ENCODE data around the gene INSYN2B.
"Not testable (repeated sequence)": the region's sequence is repeated elsewhere in the genome, so short reads cannot be mapped to it uniquely, and the experiment has no call there.

Gene INSYN2B

DNA sequence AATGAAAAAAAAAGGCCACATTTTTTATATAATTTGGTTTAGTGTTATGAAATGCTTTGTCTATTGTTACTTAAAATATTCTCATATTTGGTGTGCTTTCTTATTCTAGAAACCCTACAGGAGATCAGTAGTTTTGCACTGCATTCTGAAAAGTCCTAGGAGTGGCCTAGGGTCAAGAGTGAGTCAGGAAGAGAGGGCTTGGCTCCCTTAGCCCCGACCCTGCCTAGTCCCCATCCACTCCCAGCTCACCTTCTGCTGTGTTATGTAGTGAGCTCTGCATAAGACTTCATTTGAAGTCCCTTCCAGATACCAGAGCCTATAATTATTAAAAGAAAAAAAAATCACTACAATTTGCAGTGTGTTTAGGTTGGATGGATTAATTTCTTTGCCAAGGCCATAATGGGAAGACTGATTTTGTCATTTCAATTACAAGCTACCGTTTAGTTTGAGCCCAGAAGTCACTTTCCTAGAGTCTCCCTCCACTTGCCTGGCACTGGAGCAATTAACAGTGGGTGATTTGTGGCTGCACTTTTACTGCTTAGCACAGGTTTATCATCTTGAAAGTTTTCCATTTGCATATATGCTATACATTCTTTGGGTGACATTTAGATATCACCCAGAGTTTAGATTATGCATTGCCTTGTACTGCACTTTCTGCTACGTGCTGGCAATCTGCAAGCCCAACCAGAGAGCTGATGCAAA is 143.3 kb downstream of the INSYN2B start:
- Histone ChIP-seq H3K27ac (ENCODE audit: low read length) (no peak overlapping the region), H3K36me3 (ENCODE audit: control insufficient read depth in 2 of 2, insufficient read depth in 2 of 2, low read length in 2 of 2) (no peaks in the 10 kb centered on the region)

DNA sequence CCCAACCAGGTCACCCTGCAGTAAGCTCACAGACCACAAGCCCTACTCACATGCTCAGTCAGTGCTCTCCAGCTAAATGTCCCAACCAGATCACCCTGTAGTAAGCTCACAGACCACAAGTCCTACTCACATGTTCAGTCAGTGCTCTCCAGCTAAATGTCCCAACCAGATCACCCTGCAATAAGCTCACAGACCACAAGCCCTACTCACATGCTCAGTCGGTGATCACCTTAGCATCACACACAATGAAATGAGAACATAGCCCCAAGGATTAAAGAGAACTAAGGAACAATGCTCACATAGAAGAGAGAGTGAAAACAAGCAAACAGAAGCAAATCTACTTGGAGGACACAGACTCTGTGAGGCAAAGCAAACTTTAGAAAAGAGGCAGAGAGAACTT is 145.8 kb downstream of the INSYN2B start:
- H3K9ac ChIP-seq (ENCODE audit: low read length in 2 of 2); H3K4me3 ChIP-seq (ENCODE audit: low read length in 2 of 2); H3K36me3 ChIP-seq (ENCODE audit: control insufficient read depth in 2 of 2, insufficient read depth in 2 of 2, low read length in 2 of 2); H3K9me3 ChIP-seq (ENCODE audit: control insufficient read depth in 2 of 2, low read length in 2 of 2); H3K27me3 ChIP-seq (ENCODE audit: control insufficient read depth in 1 of 2, insufficient read depth in 2 of 2, low read length in 2 of 2); H3K4me1 ChIP-seq (ENCODE audit: control insufficient read depth, insufficient read depth, low read length); H3K27ac ChIP-seq (ENCODE audit: low read length): not testable (repeated sequence)

More for the DNA sequence above, 143.3 kb downstream of the INSYN2B start:
- Histone ChIP-seq H3K9me3 (ENCODE audit: control insufficient read depth in 2 of 2, low read length in 2 of 2) (no peaks in the 10 kb centered on the region), H3K4me1 (ENCODE audit: control insufficient read depth, insufficient read depth, low read length) (no peaks in the 10 kb centered on the region), H3K4me3 (ENCODE audit: low read length in 2 of 2) (no peak overlapping the region), H3K27me3 (ENCODE audit: control insufficient read depth in 1 of 2, insufficient read depth in 2 of 2, low read length in 2 of 2) (no peaks in the 10 kb centered on the region), H3K9ac (ENCODE audit: low read length in 2 of 2) (no peak overlapping the region)

DNA sequence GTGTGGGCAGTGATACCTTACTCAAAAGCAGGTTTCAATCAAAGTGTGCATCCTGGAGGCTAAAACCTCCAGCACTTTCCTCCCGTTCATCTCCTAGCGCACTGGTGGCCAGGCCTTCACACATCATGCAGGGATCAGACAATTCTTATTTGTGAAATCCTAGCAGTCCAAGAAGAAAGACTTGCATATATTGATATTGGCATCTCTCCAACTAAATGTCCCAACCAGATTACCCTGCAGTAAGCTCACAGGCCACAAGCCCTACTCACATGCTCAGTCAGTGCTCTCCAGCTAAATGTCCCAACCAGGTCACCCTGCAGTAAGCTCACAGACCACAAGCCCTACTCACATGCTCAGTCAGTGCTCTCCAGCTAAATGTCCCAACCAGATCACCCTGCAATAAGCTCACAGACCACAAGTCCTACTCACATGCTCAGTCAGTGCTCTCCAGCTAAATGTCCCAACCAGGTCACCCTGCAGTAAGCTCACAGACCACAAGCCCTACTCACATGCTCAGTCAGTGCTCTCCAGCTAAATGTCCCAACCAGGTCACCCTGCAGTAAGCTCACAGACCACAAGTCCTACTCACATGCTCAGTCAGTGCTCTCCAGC is 146.5 kb downstream of the INSYN2B start:
- not testable (repeated sequence) for H3K4me3 ChIP-seq (ENCODE audit: low read length in 2 of 2)

DNA sequence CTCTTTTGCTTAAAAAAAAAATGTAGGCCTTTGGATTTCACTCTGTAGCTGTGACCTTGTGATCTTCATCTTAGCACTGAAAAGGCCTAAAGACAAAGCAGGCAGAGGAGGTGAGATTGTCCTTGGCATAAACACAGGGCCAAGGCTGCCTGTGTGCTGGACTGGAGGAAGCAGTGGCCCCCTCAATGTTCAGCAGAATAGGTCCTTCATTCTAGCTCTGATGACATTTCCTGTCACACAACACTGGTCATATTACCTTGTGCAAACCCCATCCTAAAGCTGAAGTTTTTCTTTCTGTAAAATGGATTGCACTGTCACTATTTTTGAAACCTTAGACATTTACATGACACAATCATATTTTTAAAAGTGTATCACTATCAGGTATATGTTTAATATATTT is 147.4 kb downstream of the INSYN2B start:
- Histone ChIP-seq H3K9me3 (ENCODE audit: control insufficient read depth in 2 of 2, low read length in 2 of 2) (no peaks in the 10 kb centered on the region), H3K27ac (ENCODE audit: low read length) (no peak overlapping the region), H3K4me3 (ENCODE audit: low read length in 2 of 2) (no peak overlapping the region), H3K4me1 (ENCODE audit: control insufficient read depth, insufficient read depth, low read length) (no peaks in the 10 kb centered on the region), H3K27me3 (ENCODE audit: control insufficient read depth in 1 of 2, insufficient read depth in 2 of 2, low read length in 2 of 2) (no peaks in the 10 kb centered on the region), H3K36me3 (ENCODE audit: control insufficient read depth in 2 of 2, insufficient read depth in 2 of 2, low read length in 2 of 2) (no peaks in the 10 kb centered on the region), H3K9ac (ENCODE audit: low read length in 2 of 2) (no peak overlapping the region)

More for the DNA sequence above, 146.5 kb downstream of the INSYN2B start:
- H3K27ac ChIP-seq (ENCODE audit: low read length); H3K4me1 ChIP-seq (ENCODE audit: control insufficient read depth, insufficient read depth, low read length); H3K36me3 ChIP-seq (ENCODE audit: control insufficient read depth in 2 of 2, insufficient read depth in 2 of 2, low read length in 2 of 2); H3K9ac ChIP-seq (ENCODE audit: low read length in 2 of 2); H3K9me3 ChIP-seq (ENCODE audit: control insufficient read depth in 2 of 2, low read length in 2 of 2); H3K27me3 ChIP-seq (ENCODE audit: control insufficient read depth in 1 of 2, insufficient read depth in 2 of 2, low read length in 2 of 2): not testable (repeated sequence)

DNA sequence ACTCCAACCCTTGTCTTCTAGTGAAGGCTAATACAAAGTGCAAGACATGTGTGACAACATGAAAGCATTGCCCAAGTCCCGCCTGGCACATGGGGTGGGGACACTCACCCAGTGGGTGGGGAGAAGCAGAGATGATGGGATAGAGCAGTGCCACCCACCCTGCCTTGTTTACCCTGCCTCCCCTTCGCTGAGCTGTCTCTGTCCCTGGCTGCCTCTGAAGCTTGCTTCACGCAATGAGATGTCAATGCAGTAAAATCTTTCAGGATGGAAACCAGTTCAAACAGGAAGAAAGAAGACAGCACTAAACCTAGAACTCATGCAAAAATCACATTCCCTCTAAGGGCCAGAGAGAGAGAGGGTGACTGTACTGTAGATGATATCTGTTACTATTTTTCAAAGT is 148.0 kb downstream of the INSYN2B start:
- no peak overlapping the region for H3K27ac ChIP-seq (ENCODE audit: low read length)
- no peaks in the 10 kb centered on the region for H3K4me1 ChIP-seq (ENCODE audit: control insufficient read depth, insufficient read depth, low read length)
- no peak overlapping the region for H3K9ac ChIP-seq (ENCODE audit: low read length in 2 of 2)
- H3K9me3 ChIP-seq (ENCODE audit: control insufficient read depth in 2 of 2, low read length in 2 of 2), result no peaks in the 10 kb centered on the region
- no peaks in the 10 kb centered on the region for H3K36me3 ChIP-seq (ENCODE audit: control insufficient read depth in 2 of 2, insufficient read depth in 2 of 2, low read length in 2 of 2)
- no peaks in the 10 kb centered on the region for H3K27me3 ChIP-seq (ENCODE audit: control insufficient read depth in 1 of 2, insufficient read depth in 2 of 2, low read length in 2 of 2)
- no peak overlapping the region for H3K4me3 ChIP-seq (ENCODE audit: low read length in 2 of 2)

DNA sequence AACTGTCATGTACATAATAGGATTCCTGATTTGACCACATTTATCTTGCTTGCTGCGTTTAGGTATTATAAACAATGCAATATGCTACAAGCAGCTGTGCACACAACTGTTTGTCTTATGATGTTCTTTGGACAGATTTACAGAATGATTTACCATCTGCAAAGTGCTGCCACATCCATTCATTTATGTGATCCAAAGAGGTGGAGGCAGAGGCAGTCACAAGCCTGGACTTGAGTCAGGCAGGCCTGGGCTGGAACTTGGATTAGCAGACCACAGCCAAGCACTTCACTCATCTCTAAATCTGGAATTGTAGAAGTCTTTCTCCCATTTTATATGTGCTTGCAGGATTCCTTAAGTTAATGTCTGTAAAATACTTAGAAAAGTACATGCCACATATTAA is 149.0 kb downstream of the INSYN2B start:
- H3K9me3 ChIP-seq (ENCODE audit: control insufficient read depth in 2 of 2, low read length in 2 of 2), result no peaks in the 10 kb centered on the region
- H3K9ac ChIP-seq (ENCODE audit: low read length in 2 of 2), result no peak overlapping the region
- H3K27me3 ChIP-seq (ENCODE audit: control insufficient read depth in 1 of 2, insufficient read depth in 2 of 2, low read length in 2 of 2), result no peaks in the 10 kb centered on the region
- H3K4me3 ChIP-seq (ENCODE audit: low read length in 2 of 2), result no peak overlapping the region
- H3K27ac ChIP-seq (ENCODE audit: low read length), result no peak overlapping the region
- H3K4me1 ChIP-seq (ENCODE audit: control insufficient read depth, insufficient read depth, low read length), result no peaks in the 10 kb centered on the region
- no peaks in the 10 kb centered on the region for H3K36me3 ChIP-seq (ENCODE audit: control insufficient read depth in 2 of 2, insufficient read depth in 2 of 2, low read length in 2 of 2)

DNA sequence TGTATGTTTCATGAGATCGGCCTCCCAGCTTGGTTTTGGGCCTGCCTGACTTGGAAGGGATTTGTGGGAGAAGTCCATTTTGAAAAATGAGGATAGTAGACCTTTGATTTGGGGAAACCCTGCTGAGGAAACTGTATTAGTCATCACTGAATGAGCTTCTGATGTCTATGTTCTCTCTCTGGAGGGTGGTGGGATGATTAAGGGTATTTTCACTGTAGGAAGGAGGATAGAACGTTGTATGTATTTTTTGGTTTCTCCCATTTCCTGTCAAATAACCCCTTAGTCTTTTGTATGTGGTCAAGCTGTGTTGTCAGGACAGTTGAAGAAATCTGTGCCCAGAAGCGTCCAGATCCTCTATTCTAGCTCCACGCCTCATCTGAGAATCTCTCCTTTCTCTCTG is 151.9 kb downstream of the INSYN2B start:
- Histone ChIP-seq H3K27ac (ENCODE audit: low read length) (no peak overlapping the region), H3K9me3 (ENCODE audit: control insufficient read depth in 2 of 2, low read length in 2 of 2) (no peaks in the 10 kb centered on the region), H3K9ac (ENCODE audit: low read length in 2 of 2) (no peak overlapping the region), H3K36me3 (ENCODE audit: control insufficient read depth in 2 of 2, insufficient read depth in 2 of 2, low read length in 2 of 2) (no peaks in the 10 kb centered on the region), H3K27me3 (ENCODE audit: control insufficient read depth in 1 of 2, insufficient read depth in 2 of 2, low read length in 2 of 2) (no peaks in the 10 kb centered on the region), H3K4me3 (ENCODE audit: low read length in 2 of 2) (no peak overlapping the region), H3K4me1 (ENCODE audit: control insufficient read depth, insufficient read depth, low read length) (no peaks in the 10 kb centered on the region)

DNA sequence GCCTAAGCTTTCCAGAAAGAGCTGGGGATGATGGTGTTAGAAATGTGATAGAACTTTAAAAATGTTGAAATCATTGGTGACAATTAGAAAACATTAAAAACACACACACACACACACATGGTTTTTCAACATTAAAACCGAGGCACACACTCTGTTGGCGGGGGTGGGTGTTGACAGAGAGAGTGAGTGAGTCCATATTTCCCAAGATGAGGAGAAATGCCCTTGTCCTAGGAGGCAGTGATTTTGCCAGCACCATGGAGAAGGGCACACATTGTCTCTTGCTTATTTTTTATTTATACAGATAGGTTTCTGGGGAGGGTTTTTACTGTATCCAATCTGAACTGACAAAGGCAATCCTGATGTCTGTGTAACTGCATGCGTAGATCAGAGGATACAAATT is 152.5 kb downstream of the INSYN2B start:
- no peaks in the 10 kb centered on the region for H3K9me3 ChIP-seq (ENCODE audit: control insufficient read depth in 2 of 2, low read length in 2 of 2)
- no peaks in the 10 kb centered on the region for H3K4me1 ChIP-seq (ENCODE audit: control insufficient read depth, insufficient read depth, low read length)
- H3K36me3 ChIP-seq (ENCODE audit: control insufficient read depth in 2 of 2, insufficient read depth in 2 of 2, low read length in 2 of 2), result no peaks in the 10 kb centered on the region
- no peaks in the 10 kb centered on the region for H3K27me3 ChIP-seq (ENCODE audit: control insufficient read depth in 1 of 2, insufficient read depth in 2 of 2, low read length in 2 of 2)
- no peak overlapping the region for H3K4me3 ChIP-seq (ENCODE audit: low read length in 2 of 2)
- no peak overlapping the region for H3K9ac ChIP-seq (ENCODE audit: low read length in 2 of 2)
- H3K27ac ChIP-seq (ENCODE audit: low read length), result no peak overlapping the region

DNA sequence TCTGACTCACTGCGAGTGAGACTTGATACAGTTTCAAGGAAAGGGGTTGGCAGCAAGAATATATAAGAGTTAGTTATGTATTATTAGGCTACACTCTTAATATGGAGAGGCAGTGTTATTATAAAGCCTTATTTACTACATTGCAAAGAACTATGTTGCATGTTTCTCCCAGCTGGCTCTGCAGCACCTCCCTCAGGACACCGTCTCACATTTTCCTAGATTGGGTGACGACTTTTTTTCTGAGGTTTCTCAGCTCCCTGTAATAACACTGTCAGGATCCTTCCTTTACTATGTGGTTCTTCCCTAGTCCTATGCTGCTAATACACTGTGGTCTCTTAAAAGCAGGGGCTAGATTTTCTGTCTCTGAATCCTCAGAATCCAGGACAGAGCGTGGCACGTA is 153.7 kb downstream of the INSYN2B start:
- H3K4me1 ChIP-seq (ENCODE audit: control insufficient read depth, insufficient read depth, low read length), result no peaks in the 10 kb centered on the region
- H3K9me3 ChIP-seq (ENCODE audit: control insufficient read depth in 2 of 2, low read length in 2 of 2), result no peaks in the 10 kb centered on the region
- H3K4me3 ChIP-seq (ENCODE audit: low read length in 2 of 2), result no peak overlapping the region
- H3K36me3 ChIP-seq (ENCODE audit: control insufficient read depth in 2 of 2, insufficient read depth in 2 of 2, low read length in 2 of 2), result no peaks in the 10 kb centered on the region
- no peaks in the 10 kb centered on the region for H3K27me3 ChIP-seq (ENCODE audit: control insufficient read depth in 1 of 2, insufficient read depth in 2 of 2, low read length in 2 of 2)
- H3K9ac ChIP-seq (ENCODE audit: low read length in 2 of 2), result no peak overlapping the region
- H3K27ac ChIP-seq (ENCODE audit: low read length), result no peak overlapping the region

DNA sequence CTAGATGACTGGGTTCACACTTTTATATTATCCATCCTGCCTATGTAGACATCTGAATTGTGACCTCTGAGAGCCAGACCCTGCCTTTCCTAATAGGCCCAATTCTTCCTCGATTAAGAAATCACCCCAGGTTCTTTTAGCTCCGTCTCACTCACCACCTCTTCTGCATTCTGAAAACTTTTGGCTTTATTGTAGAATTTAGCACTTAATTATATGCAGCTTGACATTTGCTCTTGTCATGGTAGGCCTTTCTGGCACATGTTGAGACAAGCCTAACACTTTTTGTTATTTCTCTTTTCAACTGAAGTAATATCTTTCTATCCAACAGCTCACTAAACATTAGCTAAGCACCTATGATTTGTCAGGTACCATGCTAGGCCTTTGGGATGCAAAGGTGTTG is 163.3 kb downstream of the INSYN2B start:
- Histone ChIP-seq H3K9ac (ENCODE audit: low read length in 2 of 2) (no peak overlapping the region), H3K36me3 (ENCODE audit: control insufficient read depth in 2 of 2, insufficient read depth in 2 of 2, low read length in 2 of 2) (no peaks in the 10 kb centered on the region), H3K9me3 (ENCODE audit: control insufficient read depth in 2 of 2, low read length in 2 of 2) (peaks cover 0 to 6% of the 10 kb centered on the region in 2 donors), H3K4me1 (ENCODE audit: control insufficient read depth, insufficient read depth, low read length) (no peaks in the 10 kb centered on the region), H3K27me3 (ENCODE audit: control insufficient read depth in 1 of 2, insufficient read depth in 2 of 2, low read length in 2 of 2) (no peaks in the 10 kb centered on the region), H3K4me3 (ENCODE audit: low read length in 2 of 2) (no peak overlapping the region), H3K27ac (ENCODE audit: low read length) (no peak overlapping the region)

DNA sequence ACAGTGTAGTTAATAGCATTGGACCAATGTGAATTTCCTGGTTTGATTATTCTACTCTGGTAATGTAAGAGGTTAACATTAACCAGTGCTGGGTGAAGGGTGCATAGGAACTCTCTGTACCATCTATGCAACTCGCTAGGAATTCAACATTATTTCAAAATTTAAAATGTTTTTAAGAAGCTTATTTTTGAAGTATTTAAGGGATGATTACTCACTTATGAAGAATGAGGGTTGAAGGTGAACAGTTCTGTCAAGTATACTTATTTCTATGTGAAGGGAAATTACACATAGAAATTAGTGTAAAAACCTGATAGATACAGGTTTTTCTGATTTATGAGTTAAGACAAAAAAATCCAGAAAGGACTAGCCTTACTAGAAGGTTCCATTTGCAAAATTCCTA is 165.8 kb downstream of the INSYN2B start:
- Histone ChIP-seq H3K9me3 (ENCODE audit: control insufficient read depth in 2 of 2, low read length in 2 of 2) (peaks cover 0 to 6% of the 10 kb centered on the region in 2 donors), H3K27ac (ENCODE audit: low read length) (no peak overlapping the region), H3K9ac (ENCODE audit: low read length in 2 of 2) (no peak overlapping the region), H3K36me3 (ENCODE audit: control insufficient read depth in 2 of 2, insufficient read depth in 2 of 2, low read length in 2 of 2) (no peaks in the 10 kb centered on the region), H3K27me3 (ENCODE audit: control insufficient read depth in 1 of 2, insufficient read depth in 2 of 2, low read length in 2 of 2) (no peaks in the 10 kb centered on the region), H3K4me1 (ENCODE audit: control insufficient read depth, insufficient read depth, low read length) (no peaks in the 10 kb centered on the region), H3K4me3 (ENCODE audit: low read length in 2 of 2) (no peak overlapping the region)
